ENCODE measurements around the gene MED12L. TPM values are rescaled to one million over a fixed set of nuclear protein-coding genes. Genes with fewer than 3 reads are reported as not detected.

Gene MED12L
- total and polyA plus RNA-seq, 2 donors from 2014 or later: 0.13 to 0.82 TPM

DNA sequence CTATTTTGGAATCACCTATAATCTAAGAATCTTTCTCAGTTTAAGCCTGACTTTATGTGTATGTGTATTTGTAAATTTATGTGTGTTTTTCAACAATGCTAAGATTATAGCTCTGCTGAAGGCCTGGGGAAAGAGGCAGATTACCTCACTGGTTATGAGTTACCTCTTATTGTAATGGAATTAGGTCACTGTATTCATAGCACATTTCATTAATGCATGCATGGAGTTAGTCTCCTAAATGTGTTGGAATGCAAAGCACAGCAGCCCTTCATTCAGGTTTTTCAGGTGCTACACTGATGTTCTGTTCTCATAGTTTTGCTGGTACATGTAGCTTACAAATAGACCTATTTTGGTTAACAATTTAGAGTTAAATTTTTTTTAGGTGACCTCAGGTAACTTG, 221.7 kb downstream of the MED12L start:
- no peaks in the 10 kb centered on the region for H3K36me3 ChIP-seq (ENCODE audit: control insufficient read depth in 2 of 3, insufficient read depth in 3 of 3, low read length in 3 of 3)
- intact Hi-C loops (cut with DNase I): no loop called here
- FAIRE-seq: no peak
- peaks cover 0 to 2% (median 0%) of the 10 kb centered on the region in 3 donors for H3K4me1 ChIP-seq (ENCODE audit: control insufficient read depth in 2 of 3, insufficient read depth in 2 of 3, low read depth in 1 of 3, low read length in 3 of 3)
- no peak overlapping the region for H3K4me3 ChIP-seq (ENCODE audit: low read length in 3 of 3)
- no peak overlapping the region for H3K9ac ChIP-seq (ENCODE audit: low read length in 3 of 3)
- H3K9me3 ChIP-seq (ENCODE audit: control insufficient read depth in 2 of 3, insufficient read depth in 1 of 3, low read length in 3 of 3): no peaks in the 10 kb centered on the region
- no peak overlapping the region for H3K27ac ChIP-seq (ENCODE audit: low read depth in 2 of 2, low read length in 2 of 2)
- DNase-seq: peak in 1 of 5 donors; percentile 13
- TF ChIP-seq, protein P1, sequence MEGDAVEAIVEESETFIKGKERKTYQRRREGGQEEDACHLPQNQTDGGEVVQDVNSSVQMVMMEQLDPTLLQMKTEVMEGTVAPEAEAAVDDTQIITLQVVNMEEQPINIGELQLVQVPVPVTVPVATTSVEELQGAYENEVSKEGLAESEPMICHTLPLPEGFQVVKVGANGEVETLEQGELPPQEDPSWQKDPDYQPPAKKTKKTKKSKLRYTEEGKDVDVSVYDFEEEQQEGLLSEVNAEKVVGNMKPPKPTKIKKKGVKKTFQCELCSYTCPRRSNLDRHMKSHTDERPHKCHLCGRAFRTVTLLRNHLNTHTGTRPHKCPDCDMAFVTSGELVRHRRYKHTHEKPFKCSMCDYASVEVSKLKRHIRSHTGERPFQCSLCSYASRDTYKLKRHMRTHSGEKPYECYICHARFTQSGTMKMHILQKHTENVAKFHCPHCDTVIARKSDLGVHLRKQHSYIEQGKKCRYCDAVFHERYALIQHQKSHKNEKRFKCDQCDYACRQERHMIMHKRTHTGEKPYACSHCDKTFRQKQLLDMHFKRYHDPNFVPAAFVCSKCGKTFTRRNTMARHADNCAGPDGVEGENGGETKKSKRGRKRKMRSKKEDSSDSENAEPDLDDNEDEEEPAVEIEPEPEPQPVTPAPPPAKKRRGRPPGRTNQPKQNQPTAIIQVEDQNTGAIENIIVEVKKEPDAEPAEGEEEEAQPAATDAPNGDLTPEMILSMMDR (IDR thresholded peaks at IDR 0.05; ENCODE audit: borderline replicate concordance, extremely low read depth, insufficient read depth): no peak
- H3K27me3 ChIP-seq (ENCODE audit: control insufficient read depth, insufficient read depth, low read length): no peaks in the 10 kb centered on the region

DNA sequence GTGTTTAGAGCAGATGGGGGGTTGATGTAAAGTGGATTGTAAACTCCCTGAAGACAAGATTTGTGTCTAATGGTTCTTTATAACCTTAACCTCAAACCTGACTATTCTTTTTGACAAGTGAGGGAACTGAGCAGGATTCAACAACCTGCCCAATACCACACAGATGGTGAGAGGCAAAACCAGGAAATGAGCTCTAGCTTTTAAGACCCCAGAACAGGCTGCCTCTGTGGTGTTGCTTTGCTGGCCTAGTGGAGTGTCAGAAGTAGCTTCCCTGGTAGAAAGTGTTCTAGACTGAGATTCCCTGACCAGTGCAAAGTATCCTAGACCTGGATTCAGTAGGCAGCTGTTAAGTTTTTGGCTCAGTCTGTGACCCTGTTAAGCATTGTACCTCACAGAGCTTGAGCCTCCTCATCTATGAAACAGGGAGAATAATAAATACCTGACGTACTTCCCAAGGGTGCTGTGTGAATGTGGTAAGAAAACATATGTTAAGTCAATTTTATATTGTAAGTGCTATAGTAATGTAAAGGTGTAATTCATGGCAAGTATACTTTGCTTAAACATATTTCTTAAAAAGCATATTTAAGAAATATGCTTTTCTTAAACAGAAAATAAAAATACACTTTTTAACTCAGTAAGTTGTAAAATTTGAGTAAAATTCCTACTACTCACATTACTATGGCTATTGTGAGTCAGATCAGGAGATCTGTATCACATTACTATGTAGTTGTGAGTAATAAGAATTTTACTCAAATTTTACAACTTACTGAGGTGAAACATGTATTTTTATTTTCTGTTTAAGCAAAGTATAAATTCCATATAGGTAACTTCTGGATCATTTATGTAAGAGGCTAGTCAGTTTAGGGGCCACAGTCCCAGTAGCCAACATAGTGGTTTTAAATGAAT, 222.4 kb downstream of the MED12L start:
- DNase-seq (no peak), FAIRE-seq (no peak)
- no peaks in the 10 kb centered on the region for H3K9me3 ChIP-seq (ENCODE audit: control insufficient read depth in 2 of 3, insufficient read depth in 1 of 3, low read length in 3 of 3)
- H3K9ac ChIP-seq (ENCODE audit: low read length in 3 of 3): no peak overlapping the region
- H3K27ac ChIP-seq (ENCODE audit: low read depth in 2 of 2, low read length in 2 of 2): no peak overlapping the region
- no peaks in the 10 kb centered on the region for H3K27me3 ChIP-seq (ENCODE audit: control insufficient read depth, insufficient read depth, low read length)
- TF ChIP-seq, protein P1 (IDR thresholded peaks at IDR 0.05; ENCODE audit: borderline replicate concordance, extremely low read depth, insufficient read depth): no peak
- intact Hi-C loops (cut with DNase I): no loop called here
- peaks cover 0 to 2% (median 0%) of the 10 kb centered on the region in 3 donors for H3K4me1 ChIP-seq (ENCODE audit: control insufficient read depth in 2 of 3, insufficient read depth in 2 of 3, low read depth in 1 of 3, low read length in 3 of 3)
- H3K36me3 ChIP-seq (ENCODE audit: control insufficient read depth in 2 of 3, insufficient read depth in 3 of 3, low read length in 3 of 3): no peaks in the 10 kb centered on the region
- H3K4me3 ChIP-seq (ENCODE audit: low read length in 3 of 3): no peak overlapping the region

DNA sequence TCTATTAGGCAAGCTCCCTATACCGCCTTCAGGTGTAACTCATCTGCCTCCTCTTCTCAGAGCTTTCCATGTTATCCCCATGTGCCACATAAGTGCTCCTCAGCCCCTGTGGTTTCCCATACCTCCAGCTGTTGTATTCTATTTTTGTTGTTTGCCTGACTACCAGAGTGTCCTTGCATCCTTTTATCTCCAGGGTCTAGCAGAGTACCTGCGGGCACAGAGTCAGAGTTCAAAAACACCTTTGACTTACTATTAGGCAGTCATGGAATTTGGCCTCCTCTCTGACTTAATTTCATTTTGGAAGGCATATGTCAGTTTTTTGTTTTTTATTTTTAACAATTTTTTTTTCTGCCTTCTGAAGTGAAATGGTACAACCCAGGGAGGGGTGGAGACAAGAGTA, 224.1 kb downstream of the MED12L start:
- intact Hi-C loops (cut with DNase I): no loop called here
- H3K9me3 ChIP-seq (ENCODE audit: control insufficient read depth in 2 of 3, insufficient read depth in 1 of 3, low read length in 3 of 3): no peaks in the 10 kb centered on the region
- no peak for DNase-seq
- peaks cover 0 to 2% (median 0%) of the 10 kb centered on the region in 3 donors for H3K4me1 ChIP-seq (ENCODE audit: control insufficient read depth in 2 of 3, insufficient read depth in 2 of 3, low read depth in 1 of 3, low read length in 3 of 3)
- FAIRE-seq: no peak
- no peak overlapping the region for H3K9ac ChIP-seq (ENCODE audit: low read length in 3 of 3)
- no peaks in the 10 kb centered on the region for H3K27me3 ChIP-seq (ENCODE audit: control insufficient read depth, insufficient read depth, low read length)
- H3K4me3 ChIP-seq (ENCODE audit: low read length in 3 of 3): no peak overlapping the region
- no peaks in the 10 kb centered on the region for H3K36me3 ChIP-seq (ENCODE audit: control insufficient read depth in 2 of 3, insufficient read depth in 3 of 3, low read length in 3 of 3)
- no peak overlapping the region for H3K27ac ChIP-seq (ENCODE audit: low read depth in 2 of 2, low read length in 2 of 2)
- TF ChIP-seq, protein P1 (IDR thresholded peaks at IDR 0.05; ENCODE audit: borderline replicate concordance, extremely low read depth, insufficient read depth): no peak

Data from kidney (tissue), 14 donors.